ENCODE results near the gene CMTM2. TPM values are rescaled to one million over a fixed set of nuclear protein-coding genes. Genes with fewer than 3 reads are reported as not detected.

Gene CMTM2
- total RNA-seq, 2 donors from 2014 or later, result not detected

DNA sequence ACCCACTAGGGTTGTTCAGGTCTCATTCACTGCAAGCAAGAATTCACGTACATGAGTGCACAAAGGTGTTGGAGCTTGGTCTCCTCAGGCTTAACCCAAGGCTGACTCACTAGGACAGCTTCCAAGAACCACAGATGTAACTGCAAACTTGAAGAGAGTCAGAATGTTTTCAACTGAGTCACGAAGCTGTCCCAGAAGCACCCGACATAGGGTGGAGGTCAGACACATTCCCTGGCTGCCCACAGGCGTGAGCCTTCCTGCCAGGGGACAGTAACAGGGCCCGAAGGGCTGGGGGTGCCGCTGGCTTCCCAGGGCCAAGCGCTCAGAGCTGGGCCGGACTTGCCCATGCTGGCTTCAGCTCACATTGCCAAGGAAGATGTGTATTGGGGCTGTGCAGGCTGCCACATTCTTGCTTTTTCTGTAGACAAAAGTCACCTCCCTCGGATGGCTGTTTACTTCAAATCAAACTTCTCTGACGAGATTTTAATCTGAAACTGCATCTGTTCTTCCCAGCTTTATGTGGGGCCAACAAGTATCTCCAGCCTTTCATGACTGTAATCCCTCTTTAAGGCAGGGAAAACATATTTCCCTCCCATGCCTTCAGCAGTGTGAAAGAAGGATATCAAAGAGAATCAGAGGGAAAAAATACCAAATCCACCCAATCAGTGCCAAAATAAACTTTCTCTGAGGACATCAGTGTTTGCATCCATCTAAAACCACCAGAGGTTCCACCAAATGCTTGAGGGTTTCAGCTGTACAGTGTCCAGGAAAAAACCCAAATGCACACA lies 39.5 kb downstream of the CMTM2 start:
- WGBS, 2 experiments (ENCODE audit: insufficient coverage in 1 of 2, insufficient read length in 1 of 2), result 87 to 93% methylated on average over 10 of the region's 10 CpGs
- H3K27ac Mint-ChIP-seq, result peak overlapping the region; percentile 94
- Histone ChIP-seq H3K9me3 (ENCODE audit: control insufficient read depth, low read length) (no peaks in the 10 kb centered on the region), H3K9ac (ENCODE audit: extremely low read depth, low read length, poor library complexity, severe bottlenecking) (no peak overlapping the region), H3K27me3 (ENCODE audit: control insufficient read depth, insufficient read depth, low read length, poor library complexity, severe bottlenecking) (no peaks in the 10 kb centered on the region), H3K27ac (ENCODE audit: low read depth, low read length) (no peak overlapping the region), H3K4me3 (ENCODE audit: low read length) (peak overlapping the region; percentile 21), H3K4me1 (ENCODE audit: control insufficient read depth, insufficient read depth, low read length) (peaks cover 59% of the 10 kb centered on the region), H3K36me3 (ENCODE audit: control insufficient read depth, insufficient read depth, low read length) (peaks cover 57% of the 10 kb centered on the region)
- H3K9me3 Mint-ChIP-seq, result peaks cover 1% of the 10 kb centered on the region
- H3K4me1 Mint-ChIP-seq, result peaks cover 88% of the 10 kb centered on the region
- no peak for DNase-seq
- no peak overlapping the region for H3K4me3 Mint-ChIP-seq
- peaks cover 41% of the 10 kb centered on the region for H3K36me3 Mint-ChIP-seq (ENCODE audit: low read depth)
- H3K27me3 Mint-ChIP-seq (ENCODE audit: insufficient read depth), result no peaks in the 10 kb centered on the region
- TF ChIP-seq, protein P1, sequence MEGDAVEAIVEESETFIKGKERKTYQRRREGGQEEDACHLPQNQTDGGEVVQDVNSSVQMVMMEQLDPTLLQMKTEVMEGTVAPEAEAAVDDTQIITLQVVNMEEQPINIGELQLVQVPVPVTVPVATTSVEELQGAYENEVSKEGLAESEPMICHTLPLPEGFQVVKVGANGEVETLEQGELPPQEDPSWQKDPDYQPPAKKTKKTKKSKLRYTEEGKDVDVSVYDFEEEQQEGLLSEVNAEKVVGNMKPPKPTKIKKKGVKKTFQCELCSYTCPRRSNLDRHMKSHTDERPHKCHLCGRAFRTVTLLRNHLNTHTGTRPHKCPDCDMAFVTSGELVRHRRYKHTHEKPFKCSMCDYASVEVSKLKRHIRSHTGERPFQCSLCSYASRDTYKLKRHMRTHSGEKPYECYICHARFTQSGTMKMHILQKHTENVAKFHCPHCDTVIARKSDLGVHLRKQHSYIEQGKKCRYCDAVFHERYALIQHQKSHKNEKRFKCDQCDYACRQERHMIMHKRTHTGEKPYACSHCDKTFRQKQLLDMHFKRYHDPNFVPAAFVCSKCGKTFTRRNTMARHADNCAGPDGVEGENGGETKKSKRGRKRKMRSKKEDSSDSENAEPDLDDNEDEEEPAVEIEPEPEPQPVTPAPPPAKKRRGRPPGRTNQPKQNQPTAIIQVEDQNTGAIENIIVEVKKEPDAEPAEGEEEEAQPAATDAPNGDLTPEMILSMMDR (conservative IDR thresholded peaks at IDR 0.05), result no peak

DNA sequence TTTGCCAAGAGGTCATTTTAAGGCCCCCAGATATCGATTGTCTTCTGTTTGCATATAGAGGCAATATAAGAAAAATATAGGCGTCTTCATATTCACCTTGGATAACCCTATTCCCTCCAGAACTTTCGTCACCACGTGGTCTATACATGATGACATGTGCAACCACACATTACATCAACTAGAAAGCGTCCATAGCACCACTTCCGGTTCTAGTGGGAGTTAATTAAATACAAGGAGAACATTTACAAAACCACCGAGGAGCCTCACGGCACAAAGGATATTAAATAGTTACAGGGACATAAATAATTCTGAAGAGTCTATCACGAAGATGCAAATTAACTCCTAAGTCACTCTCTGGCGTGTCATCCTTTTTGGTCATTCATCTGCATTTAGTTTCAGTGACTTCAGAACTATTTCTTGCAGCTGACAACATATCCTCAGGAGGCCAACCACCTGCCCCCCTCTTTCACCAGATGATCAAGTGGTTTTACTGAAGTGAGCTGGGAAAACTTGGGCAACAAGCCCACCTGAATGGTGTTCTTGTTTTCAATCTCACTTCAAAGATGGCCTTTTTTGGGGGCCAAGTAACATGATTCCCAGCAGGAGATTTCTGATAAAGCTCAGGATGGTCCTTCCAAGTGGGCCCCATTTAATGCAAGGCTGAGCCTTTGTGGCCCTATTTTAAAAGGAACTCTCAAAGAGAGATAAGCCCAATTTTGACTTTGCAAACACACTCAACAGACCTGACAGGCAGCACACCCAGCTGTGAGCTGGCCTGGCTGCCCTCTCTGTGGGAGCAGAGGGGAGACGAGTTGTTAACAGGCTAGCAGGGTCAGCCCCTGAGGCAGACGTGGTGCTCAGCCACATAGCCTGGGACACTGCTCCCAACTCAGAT lies 40.5 kb downstream of the CMTM2 start:
- Mint-ChIP-seq H3K27me3 (ENCODE audit: insufficient read depth) (no peaks in the 10 kb centered on the region), H3K36me3 (ENCODE audit: low read depth) (peaks cover 32% of the 10 kb centered on the region), H3K27ac (peak overlapping the region; percentile 80), H3K4me1 (peaks cover 93% of the 10 kb centered on the region), H3K4me3 (no peak overlapping the region), H3K9me3 (no peaks in the 10 kb centered on the region)
- H3K4me3 ChIP-seq (ENCODE audit: low read length), result peak overlapping the region; percentile 21
- peaks cover 52% of the 10 kb centered on the region for H3K36me3 ChIP-seq (ENCODE audit: control insufficient read depth, insufficient read depth, low read length)
- TF ChIP-seq, protein P1 (conservative IDR thresholded peaks at IDR 0.05), result no peak
- H3K9ac ChIP-seq (ENCODE audit: extremely low read depth, low read length, poor library complexity, severe bottlenecking), result no peak overlapping the region
- no peak overlapping the region for H3K27ac ChIP-seq (ENCODE audit: low read depth, low read length)
- 82 to 86% methylated on average over 7 to 12 of the region's 12 CpGs for WGBS, 2 experiments (ENCODE audit: insufficient coverage in 1 of 2, insufficient read length in 1 of 2)
- DNase-seq, result peak; percentile 74
- peaks cover 63% of the 10 kb centered on the region for H3K4me1 ChIP-seq (ENCODE audit: control insufficient read depth, insufficient read depth, low read length)
- no peaks in the 10 kb centered on the region for H3K9me3 ChIP-seq (ENCODE audit: control insufficient read depth, low read length)
- no peaks in the 10 kb centered on the region for H3K27me3 ChIP-seq (ENCODE audit: control insufficient read depth, insufficient read depth, low read length, poor library complexity, severe bottlenecking)

DNA sequence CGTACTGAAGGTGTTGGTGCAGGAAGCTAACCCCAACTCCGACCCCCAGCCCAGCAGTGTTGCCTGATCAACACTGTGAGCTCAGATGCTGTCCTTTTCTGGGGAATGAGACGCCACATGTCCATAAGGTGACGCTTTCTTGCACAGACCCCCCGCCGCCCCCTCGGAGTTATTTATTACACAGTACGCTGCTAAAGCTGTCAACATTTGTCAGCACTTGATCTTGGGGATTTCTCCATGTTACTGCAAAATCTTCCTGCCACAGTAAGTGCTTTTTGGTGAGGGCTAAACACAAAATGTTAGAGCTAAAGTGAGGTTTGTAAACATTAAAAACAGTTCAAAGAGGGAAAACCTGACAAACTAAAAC lies 41.1 kb downstream of the CMTM2 start:
- Mint-ChIP-seq H3K27me3 (ENCODE audit: insufficient read depth) (no peaks in the 10 kb centered on the region), H3K9me3 (no peaks in the 10 kb centered on the region), H3K36me3 (ENCODE audit: low read depth) (peaks cover 29% of the 10 kb centered on the region), H3K27ac (peak overlapping the region; percentile 80), H3K4me1 (peaks cover 87% of the 10 kb centered on the region), H3K4me3 (no peak overlapping the region)
- Histone ChIP-seq H3K27me3 (ENCODE audit: control insufficient read depth, insufficient read depth, low read length, poor library complexity, severe bottlenecking) (no peaks in the 10 kb centered on the region), H3K9ac (ENCODE audit: extremely low read depth, low read length, poor library complexity, severe bottlenecking) (no peak overlapping the region), H3K9me3 (ENCODE audit: control insufficient read depth, low read length) (no peaks in the 10 kb centered on the region), H3K36me3 (ENCODE audit: control insufficient read depth, insufficient read depth, low read length) (peaks cover 50% of the 10 kb centered on the region), H3K27ac (ENCODE audit: low read depth, low read length) (no peak overlapping the region), H3K4me3 (ENCODE audit: low read length) (no peak overlapping the region), H3K4me1 (ENCODE audit: control insufficient read depth, insufficient read depth, low read length) (peaks cover 62% of the 10 kb centered on the region)
- no peak for DNase-seq
- TF ChIP-seq, protein P1 (conservative IDR thresholded peaks at IDR 0.05), result no peak
- 81% methylated on average over 8 of the region's 8 CpGs for WGBS, 2 experiments (ENCODE audit: insufficient coverage in 1 of 2, insufficient read length in 1 of 2)

All from endodermal cell (in vitro differentiated cells).